ENCODE measurements around the gene NCBP1. TPM values are rescaled to one million over a fixed set of nuclear protein-coding genes. Genes with fewer than 3 reads are reported as not detected.

The NCBP1 gene
- polyA plus RNA-seq, 1 of the 3 experiments (the other 2 are of a cell fraction): 11.3 TPM

DNA sequence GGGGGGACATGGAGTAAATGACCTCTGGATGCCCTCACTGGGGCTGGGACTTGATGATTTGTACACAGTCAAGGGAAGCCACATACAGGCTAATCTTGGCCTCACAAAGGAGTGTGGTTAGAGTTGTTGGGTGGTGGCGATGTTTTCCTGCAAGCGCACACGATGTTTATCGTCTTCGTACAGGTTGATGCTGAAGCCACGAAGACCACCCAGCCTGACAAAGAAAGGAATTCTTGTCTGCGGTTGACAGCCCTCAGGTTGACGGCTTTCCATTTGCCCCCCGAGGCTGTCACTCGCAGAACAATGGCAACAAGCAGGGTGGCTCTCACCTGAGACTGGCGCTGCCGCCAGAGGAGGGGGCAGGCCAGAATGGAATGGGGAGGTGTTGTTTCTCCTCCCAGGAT, 77.6 kb downstream of the NCBP1 start (continued):
- TF ChIP-seq, protein P1, sequence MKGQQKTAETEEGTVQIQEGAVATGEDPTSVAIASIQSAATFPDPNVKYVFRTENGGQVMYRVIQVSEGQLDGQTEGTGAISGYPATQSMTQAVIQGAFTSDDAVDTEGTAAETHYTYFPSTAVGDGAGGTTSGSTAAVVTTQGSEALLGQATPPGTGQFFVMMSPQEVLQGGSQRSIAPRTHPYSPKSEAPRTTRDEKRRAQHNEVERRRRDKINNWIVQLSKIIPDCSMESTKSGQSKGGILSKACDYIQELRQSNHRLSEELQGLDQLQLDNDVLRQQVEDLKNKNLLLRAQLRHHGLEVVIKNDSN (IDR thresholded peaks at IDR 0.05; ENCODE audit: borderline replicate concordance, low read depth): no peak
- TF ChIP-seq MEF2A (IDR thresholded peaks at IDR 0.05; ENCODE audit: borderline replicate concordance, low read depth) (no peak), RCOR1 (IDR thresholded peaks at IDR 0.05; ENCODE audit: low read length) (no peak)
- TF ChIP-seq, protein P2, sequence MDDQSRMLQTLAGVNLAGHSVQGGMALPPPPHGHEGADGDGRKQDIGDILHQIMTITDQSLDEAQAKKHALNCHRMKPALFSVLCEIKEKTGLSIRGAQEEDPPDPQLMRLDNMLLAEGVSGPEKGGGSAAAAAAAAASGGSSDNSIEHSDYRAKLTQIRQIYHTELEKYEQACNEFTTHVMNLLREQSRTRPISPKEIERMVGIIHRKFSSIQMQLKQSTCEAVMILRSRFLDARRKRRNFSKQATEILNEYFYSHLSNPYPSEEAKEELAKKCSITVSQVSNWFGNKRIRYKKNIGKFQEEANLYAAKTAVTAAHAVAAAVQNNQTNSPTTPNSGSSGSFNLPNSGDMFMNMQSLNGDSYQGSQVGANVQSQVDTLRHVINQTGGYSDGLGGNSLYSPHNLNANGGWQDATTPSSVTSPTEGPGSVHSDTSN (IDR thresholded peaks at IDR 0.05): no peak

DNA sequence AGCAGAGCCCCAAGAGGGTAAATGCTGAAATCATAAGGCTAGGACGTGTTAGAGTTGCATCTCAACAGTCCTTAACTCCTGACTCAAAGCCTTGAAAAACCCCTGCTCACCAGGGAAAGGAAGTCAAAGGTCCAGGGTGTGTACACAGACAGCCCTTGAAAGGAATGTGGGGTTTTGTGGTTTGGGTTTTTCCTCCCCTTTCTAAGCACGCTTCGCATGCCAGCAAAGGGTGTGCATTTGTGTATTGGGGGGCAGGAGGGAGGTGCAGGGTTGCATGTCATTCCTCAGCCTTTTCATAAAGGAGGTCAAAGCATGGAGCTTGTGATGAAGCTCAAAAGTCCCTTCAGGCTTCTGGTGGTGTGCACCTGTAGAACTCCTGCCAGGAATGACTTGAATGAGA, 80.8 kb downstream of the NCBP1 start:
- no peaks in the 10 kb centered on the region for H3F3A ChIP-seq (replicated peaks; ENCODE audit: insufficient read depth)
- WGBS (ENCODE audit: low lambda C conversion rate): 43% methylated on average over 3 of the region's 3 CpGs
- no peak overlapping the region for H3K4me2 ChIP-seq
- no peaks in the 10 kb centered on the region for H3K36me3 ChIP-seq (replicated peaks in 1 of 2; ENCODE audit: control insufficient read depth in 1 of 2, insufficient read depth in 2 of 2, low read length in 1 of 2)
- H3K4me3 ChIP-seq (ENCODE audit: low read depth in 2 of 2, low read length in 1 of 2): no peak overlapping the region
- H2AFZ ChIP-seq (ENCODE audit: low read depth): no peak overlapping the region
- POLR2A ChIA-PET: no interaction called here
- peaks cover 4% of the 10 kb centered on the region; the same call in 1 of the 2 replicates for H3K27me3 ChIP-seq (ENCODE audit: insufficient read depth)
- no peaks in the 10 kb centered on the region for H3K9me2 ChIP-seq
- H3K9me3 ChIP-seq: no peaks in the 10 kb centered on the region
- DNase-seq: no peak
- no peak overlapping the region for H3K9ac ChIP-seq
- TF ChIP-seq ELF1 (IDR thresholded peaks at IDR 0.05): no peak
- H3K27ac ChIP-seq (ENCODE audit: low read depth in 2 of 2, low read length in 1 of 2): no peak overlapping the region
- no peaks in the 10 kb centered on the region; a peak in 1 of 4 replicates for H3K4me1 ChIP-seq (ENCODE audit: control insufficient read depth in 1 of 2, insufficient read depth in 2 of 2, low read depth in 1 of 2, low read length in 1 of 2)
- H4K20me1 ChIP-seq (ENCODE audit: insufficient read depth): no peaks in the 10 kb centered on the region
- H3K79me2 ChIP-seq (ENCODE audit: insufficient read depth): no peaks in the 10 kb centered on the region
- CTCF ChIA-PET: interaction anchor here (1.3 kb wide), 1 partner anchor 125 kb away, joined by 3 read pairs; no protein-coding TSS in a partner anchor

DNA sequence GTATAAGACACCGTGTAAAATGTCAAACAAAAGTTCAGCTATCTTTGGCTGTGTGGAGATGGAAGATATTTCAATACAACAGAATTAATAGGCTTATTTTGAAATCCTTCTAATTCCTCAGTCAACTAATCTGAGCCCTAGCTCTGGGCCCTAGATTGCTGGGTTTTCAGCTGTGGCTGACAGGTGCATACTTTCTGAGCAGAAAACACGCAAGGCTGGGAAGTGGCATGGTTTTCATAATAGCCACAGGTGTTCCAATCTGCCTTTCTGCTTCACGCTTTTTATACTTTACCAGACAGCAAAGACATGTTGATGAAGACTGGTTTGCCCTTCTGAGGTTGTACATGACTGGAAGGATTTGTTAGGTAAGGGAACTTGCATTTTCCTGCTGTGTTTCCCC, 84.2 kb downstream of the NCBP1 start:
- H3K4me1 ChIP-seq (ENCODE audit: control insufficient read depth in 1 of 2, insufficient read depth in 2 of 2, low read depth in 1 of 2, low read length in 1 of 2): no peaks in the 10 kb centered on the region
- ChIA-PET POLR2A (no interaction called here), CTCF (interaction anchor here (1.0 kb wide), 1 partner anchor 10 kb away, joined by 3 read pairs; no protein-coding TSS in a partner anchor)
- H2AFZ ChIP-seq (ENCODE audit: low read depth): no peak overlapping the region
- no peak overlapping the region for H3K9ac ChIP-seq
- no peaks in the 10 kb centered on the region for H3K9me3 ChIP-seq
- no peaks in the 10 kb centered on the region for H3K36me3 ChIP-seq (replicated peaks in 1 of 2; ENCODE audit: control insufficient read depth in 1 of 2, insufficient read depth in 2 of 2, low read length in 1 of 2)
- no peaks in the 10 kb centered on the region for H3K79me2 ChIP-seq (ENCODE audit: insufficient read depth)
- H3K27me3 ChIP-seq (ENCODE audit: insufficient read depth): peaks cover 4% of the 10 kb centered on the region
- no peak for DNase-seq
- TF ChIP-seq, protein P3, sequence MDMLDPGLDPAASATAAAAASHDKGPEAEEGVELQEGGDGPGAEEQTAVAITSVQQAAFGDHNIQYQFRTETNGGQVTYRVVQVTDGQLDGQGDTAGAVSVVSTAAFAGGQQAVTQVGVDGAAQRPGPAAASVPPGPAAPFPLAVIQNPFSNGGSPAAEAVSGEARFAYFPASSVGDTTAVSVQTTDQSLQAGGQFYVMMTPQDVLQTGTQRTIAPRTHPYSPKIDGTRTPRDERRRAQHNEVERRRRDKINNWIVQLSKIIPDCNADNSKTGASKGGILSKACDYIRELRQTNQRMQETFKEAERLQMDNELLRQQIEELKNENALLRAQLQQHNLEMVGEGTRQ (IDR thresholded peaks at IDR 0.05; ENCODE audit: borderline replicate concordance, low read depth, low read length): no peak
- no peak for TF ChIP-seq RAD21 (IDR thresholded peaks at IDR 0.05; ENCODE audit: low read length)
- no peak for TF ChIP-seq RXRA (IDR thresholded peaks at IDR 0.05; ENCODE audit: borderline replicate concordance, low read depth)
- no peak for TF ChIP-seq RCOR1 (IDR thresholded peaks at IDR 0.05; ENCODE audit: low read length)
- no peak for TF ChIP-seq SMC3 (IDR thresholded peaks at IDR 0.05; ENCODE audit: low read depth, low read length)
- TF ChIP-seq EZH2phosphoT487 (IDR thresholded peaks at IDR 0.05; ENCODE audit: borderline replicate concordance, low read depth): no peak
- no peak for TF ChIP-seq SIN3A (IDR thresholded peaks at IDR 0.05; ENCODE audit: borderline replicate concordance, low read depth, low read length)
- TF ChIP-seq, protein P4, sequence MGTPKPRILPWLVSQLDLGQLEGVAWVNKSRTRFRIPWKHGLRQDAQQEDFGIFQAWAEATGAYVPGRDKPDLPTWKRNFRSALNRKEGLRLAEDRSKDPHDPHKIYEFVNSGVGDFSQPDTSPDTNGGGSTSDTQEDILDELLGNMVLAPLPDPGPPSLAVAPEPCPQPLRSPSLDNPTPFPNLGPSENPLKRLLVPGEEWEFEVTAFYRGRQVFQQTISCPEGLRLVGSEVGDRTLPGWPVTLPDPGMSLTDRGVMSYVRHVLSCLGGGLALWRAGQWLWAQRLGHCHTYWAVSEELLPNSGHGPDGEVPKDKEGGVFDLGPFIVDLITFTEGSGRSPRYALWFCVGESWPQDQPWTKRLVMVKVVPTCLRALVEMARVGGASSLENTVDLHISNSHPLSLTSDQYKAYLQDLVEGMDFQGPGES (IDR thresholded peaks at IDR 0.05; ENCODE audit: low read depth, low read length): no peak
- no peak for TF ChIP-seq NRF1 (IDR thresholded peaks at IDR 0.05; ENCODE audit: low read depth, low read length)
- TF ChIP-seq, protein P5, sequence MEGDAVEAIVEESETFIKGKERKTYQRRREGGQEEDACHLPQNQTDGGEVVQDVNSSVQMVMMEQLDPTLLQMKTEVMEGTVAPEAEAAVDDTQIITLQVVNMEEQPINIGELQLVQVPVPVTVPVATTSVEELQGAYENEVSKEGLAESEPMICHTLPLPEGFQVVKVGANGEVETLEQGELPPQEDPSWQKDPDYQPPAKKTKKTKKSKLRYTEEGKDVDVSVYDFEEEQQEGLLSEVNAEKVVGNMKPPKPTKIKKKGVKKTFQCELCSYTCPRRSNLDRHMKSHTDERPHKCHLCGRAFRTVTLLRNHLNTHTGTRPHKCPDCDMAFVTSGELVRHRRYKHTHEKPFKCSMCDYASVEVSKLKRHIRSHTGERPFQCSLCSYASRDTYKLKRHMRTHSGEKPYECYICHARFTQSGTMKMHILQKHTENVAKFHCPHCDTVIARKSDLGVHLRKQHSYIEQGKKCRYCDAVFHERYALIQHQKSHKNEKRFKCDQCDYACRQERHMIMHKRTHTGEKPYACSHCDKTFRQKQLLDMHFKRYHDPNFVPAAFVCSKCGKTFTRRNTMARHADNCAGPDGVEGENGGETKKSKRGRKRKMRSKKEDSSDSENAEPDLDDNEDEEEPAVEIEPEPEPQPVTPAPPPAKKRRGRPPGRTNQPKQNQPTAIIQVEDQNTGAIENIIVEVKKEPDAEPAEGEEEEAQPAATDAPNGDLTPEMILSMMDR (IDR thresholded peaks at IDR 0.05): no peak
- no peak for TF ChIP-seq YY1 (IDR thresholded peaks at IDR 0.05; ENCODE audit: low read depth)
- no peak for TF ChIP-seq RFX5 (IDR thresholded peaks at IDR 0.05; ENCODE audit: low read length)
- TF ChIP-seq FOXM1 (IDR thresholded peaks at IDR 0.05; ENCODE audit: low read depth): no peak
- TF ChIP-seq TEAD4 (IDR thresholded peaks at IDR 0.05; ENCODE audit: borderline replicate concordance, insufficient read depth): no peak
- TF ChIP-seq, protein P1 (IDR thresholded peaks at IDR 0.05; ENCODE audit: borderline replicate concordance, low read depth): no peak
- TF ChIP-seq, protein P6, sequence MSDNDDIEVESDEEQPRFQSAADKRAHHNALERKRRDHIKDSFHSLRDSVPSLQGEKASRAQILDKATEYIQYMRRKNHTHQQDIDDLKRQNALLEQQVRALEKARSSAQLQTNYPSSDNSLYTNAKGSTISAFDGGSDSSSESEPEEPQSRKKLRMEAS (IDR thresholded peaks at IDR 0.05; ENCODE audit: low read depth): no peak
- WGBS (ENCODE audit: low lambda C conversion rate): 27% methylated on average over 3 of the region's 3 CpGs
- no peak overlapping the region for H3K4me2 ChIP-seq
- H3F3A ChIP-seq (replicated peaks; ENCODE audit: insufficient read depth): no peaks in the 10 kb centered on the region
- H3K9me2 ChIP-seq: no peaks in the 10 kb centered on the region
- no peak overlapping the region for H3K4me3 ChIP-seq (ENCODE audit: low read depth in 2 of 2, low read length in 1 of 2)
- no peaks in the 10 kb centered on the region for H4K20me1 ChIP-seq (ENCODE audit: insufficient read depth)
- H3K27ac ChIP-seq (ENCODE audit: low read depth in 2 of 2, low read length in 1 of 2): no peak overlapping the region

Data from SK-N-SH (cell line).